ENCODE results near the gene FIBP. TPM values are rescaled to one million over a fixed set of nuclear protein-coding genes. Genes with fewer than 3 reads are reported as not detected.

FIBP gene
- total RNA-seq, 4 donors from 2014 or later = 33.2 to 74.3 (median 48.6) TPM

GRCh38 chr11:65862191-65862735, 26.0 kb downstream of the FIBP start:
- peaks cover 35 to 60% (median 57%) of the 10 kb centered on the region in 4 donors for H3K36me3 ChIP-seq
- peak overlapping the region in 1 of 4 donors; percentile 98 for H3K4me3 ChIP-seq
- H3K27ac ChIP-seq (replicated peaks in 1 of 4) = peak overlapping the region; percentile 98 to 100 (median 98)
- WGBS = 87% methylated on average over 4 of the region's 5 CpGs
- no peaks in the 10 kb centered on the region for H3K9me3 ChIP-seq
- no peak for TF ChIP-seq POLR2AphosphoS5 (IDR thresholded peaks at IDR 0.05)
- no peak for TF ChIP-seq CTCF (IDR thresholded peaks at IDR 0.05)
- no peak for TF ChIP-seq EP300 (IDR thresholded peaks at IDR 0.05)
- no peak for TF ChIP-seq POLR2A (IDR thresholded peaks at IDR 0.05; ENCODE audit: low read depth)
- DNase-seq (ENCODE audit: extremely low spot score) = no peak
- peaks cover 22 to 62% (median 46%) of the 10 kb centered on the region in 4 donors for H3K4me1 ChIP-seq
- H3K27me3 ChIP-seq = no peaks in the 10 kb centered on the region
- intact Hi-C loops (cut with DNase I) = no loop called here

GRCh38 chr11:65861533-65862183, 26.6 kb downstream of the FIBP start:
- no peak for DNase-seq (ENCODE audit: extremely low spot score)
- Histone ChIP-seq H3K4me3 (peak overlapping the region; percentile 98 to 100 (median 99)), H3K27ac (replicated peaks in 1 of 4) (peak overlapping the region; percentile 98 to 100 (median 98)), H3K27me3 (no peaks in the 10 kb centered on the region), H3K36me3 (peaks cover 35 to 56% (median 51%) of the 10 kb centered on the region in 4 donors), H3K9me3 (no peaks in the 10 kb centered on the region), H3K4me1 (peaks cover 24 to 60% (median 48%) of the 10 kb centered on the region in 4 donors)
- WGBS = 81% methylated on average over 12 of the region's 13 CpGs
- intact Hi-C loops (cut with DNase I) = no loop called here
- TF ChIP-seq EP300 (IDR thresholded peaks at IDR 0.05) (no peak), POLR2AphosphoS5 (IDR thresholded peaks at IDR 0.05) (no peak), POLR2A (IDR thresholded peaks at IDR 0.05; ENCODE audit: low read depth) (no peak), CTCF (IDR thresholded peaks at IDR 0.05) (no peak)

GRCh38 chr11:65861165-65861505, 27.1 kb downstream of the FIBP start:
- peaks cover 31 to 56% (median 47%) of the 10 kb centered on the region in 4 donors for H3K36me3 ChIP-seq
- peak overlapping the region; percentile 98 to 100 (median 98) for H3K27ac ChIP-seq (replicated peaks in 1 of 4)
- intact Hi-C loops (cut with DNase I) = no loop called here
- no peaks in the 10 kb centered on the region for H3K27me3 ChIP-seq
- WGBS = 50% methylated on average over 1 of the region's 14 CpGs
- H3K4me3 ChIP-seq = peak overlapping the region; percentile 98 to 100 (median 99)
- H3K4me1 ChIP-seq = peaks cover 30 to 65% (median 53%) of the 10 kb centered on the region in 4 donors
- TF ChIP-seq CTCF (IDR thresholded peaks at IDR 0.05) (no peak), EP300 (IDR thresholded peaks at IDR 0.05) (no peak)
- DNase-seq (ENCODE audit: extremely low spot score) = no peak
- H3K9me3 ChIP-seq = no peaks in the 10 kb centered on the region

GRCh38 chr11:65860278-65861164, 27.8 kb downstream of the FIBP start, which contains the start of gene MUS81:
MUS81 (plus strand) TSS chr11:65860433; CDS start chr11:65860754, 321 bp downstream.
- TF ChIP-seq CTCF (IDR thresholded peaks at IDR 0.05) (peak; percentile 83 to 93 (median 86)), POLR2A (IDR thresholded peaks at IDR 0.05; ENCODE audit: low read depth) (peak; percentile 37), POLR2AphosphoS5 (IDR thresholded peaks at IDR 0.05) (peak; percentile 90 to 96), EP300 (IDR thresholded peaks at IDR 0.05) (no peak)
- intact Hi-C loops (cut with DNase I) = no loop called here
- Histone ChIP-seq H3K4me3 (peak within 1 kb of the TSS; percentile 98 to 100 (median 99)), H3K36me3 (peaks cover 29 to 56% (median 47%) of the 10 kb centered on the region in 4 donors), H3K4me1 (peaks cover 36 to 68% (median 59%) of the 10 kb centered on the region in 4 donors), H3K9me3 (no peaks in the 10 kb centered on the region), H3K27me3 (no peaks in the 10 kb centered on the region), H3K27ac (replicated peaks in 1 of 4) (peak within 1 kb of the TSS; percentile 98 to 100 (median 98))
- WGBS = 0% methylated on average over 24 of the region's 78 CpGs
- DNase-seq (ENCODE audit: extremely low spot score) = peak; percentile 99
